ENCODE results near the gene WBP2NL. TPM values are rescaled to one million over a fixed set of nuclear protein-coding genes. Genes with fewer than 3 reads are reported as not detected.

The WBP2NL gene
- total RNA-seq, 2 donors from 2014 or later, result not detected

DNA sequence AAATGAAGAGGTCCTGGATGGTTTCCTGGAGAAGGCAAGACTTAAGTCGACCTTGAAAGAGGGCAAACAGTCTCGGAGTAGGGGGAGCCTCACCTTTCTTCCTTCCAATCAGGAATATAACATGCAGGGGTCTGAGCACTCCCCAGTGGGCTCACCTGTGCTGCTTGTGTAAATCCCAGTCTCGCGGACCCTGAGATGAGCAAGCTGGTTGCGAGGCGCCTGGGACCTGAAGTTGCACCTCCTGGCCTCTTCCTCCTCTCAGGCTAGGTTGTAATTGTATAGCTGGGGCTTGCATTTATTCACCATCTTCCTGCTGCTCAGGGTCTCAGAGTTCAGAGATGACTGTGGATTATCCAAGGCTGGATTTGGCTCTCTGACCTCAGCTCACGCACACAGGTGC is 7.5 kb upstream of the WBP2NL start:
- H3K4me3 ChIP-seq (ENCODE audit: low read length), result no peak overlapping the region
- Mint-ChIP-seq H3K4me1 (no peaks in the 10 kb centered on the region), H3K36me3 (ENCODE audit: low read depth) (no peaks in the 10 kb centered on the region), H3K27ac (no peak overlapping the region), H3K4me3 (no peak overlapping the region), H3K9me3 (no peaks in the 10 kb centered on the region), H3K27me3 (ENCODE audit: insufficient read depth) (no peaks in the 10 kb centered on the region)
- 93 to 95% methylated on average over 6 to 7 of the region's 7 CpGs for WGBS, 2 experiments (ENCODE audit: insufficient coverage in 1 of 2, insufficient read length in 1 of 2)
- H3K36me3 ChIP-seq (ENCODE audit: control insufficient read depth, insufficient read depth, low read length), result no peaks in the 10 kb centered on the region
- H3K4me1 ChIP-seq (ENCODE audit: control insufficient read depth, insufficient read depth, low read length), result no peaks in the 10 kb centered on the region
- H3K27me3 ChIP-seq (ENCODE audit: control insufficient read depth, insufficient read depth, low read length, poor library complexity, severe bottlenecking), result no peaks in the 10 kb centered on the region
- H3K27ac ChIP-seq (ENCODE audit: low read depth, low read length), result no peak overlapping the region
- H3K9me3 ChIP-seq (ENCODE audit: control insufficient read depth, low read length), result no peaks in the 10 kb centered on the region
- no peak for TF ChIP-seq CTCF (conservative IDR thresholded peaks at IDR 0.05)
- H3K9ac ChIP-seq (ENCODE audit: extremely low read depth, low read length, poor library complexity, severe bottlenecking), result no peak overlapping the region
- peak; percentile 24 for DNase-seq

DNA sequence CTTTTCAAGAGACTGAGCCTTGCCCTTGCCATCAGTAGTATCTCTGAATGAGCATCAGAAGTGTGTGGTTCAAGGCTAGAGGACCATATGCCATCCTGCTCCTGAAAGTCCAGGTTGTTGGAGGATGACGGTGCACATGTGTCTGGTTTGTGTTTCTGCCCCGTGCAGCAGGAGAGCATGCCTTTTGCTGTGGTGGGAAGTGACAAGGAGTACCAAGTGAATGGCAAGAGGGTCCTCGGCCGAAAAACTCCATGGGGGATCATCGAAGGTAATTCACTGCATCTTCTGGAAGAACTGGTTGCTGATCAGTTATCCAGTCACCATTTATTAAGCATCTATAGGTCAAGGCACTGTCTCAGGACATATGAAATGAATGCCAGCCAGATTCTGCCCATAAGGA is 6.1 kb upstream of the WBP2NL start:
- Mint-ChIP-seq H3K36me3 (ENCODE audit: low read depth) (no peaks in the 10 kb centered on the region), H3K27me3 (ENCODE audit: insufficient read depth) (no peaks in the 10 kb centered on the region), H3K9me3 (no peaks in the 10 kb centered on the region), H3K4me1 (no peaks in the 10 kb centered on the region), H3K27ac (no peak overlapping the region), H3K4me3 (no peak overlapping the region)
- no peak overlapping the region for H3K4me3 ChIP-seq (ENCODE audit: low read length)
- TF ChIP-seq CTCF (conservative IDR thresholded peaks at IDR 0.05), result no peak
- no peak overlapping the region for H3K9ac ChIP-seq (ENCODE audit: extremely low read depth, low read length, poor library complexity, severe bottlenecking)
- WGBS, 2 experiments (ENCODE audit: insufficient coverage in 1 of 2, insufficient read length in 1 of 2), result 93 to 100% methylated on average over 4 to 5 of the region's 5 CpGs
- no peak overlapping the region for H3K27ac ChIP-seq (ENCODE audit: low read depth, low read length)
- H3K27me3 ChIP-seq (ENCODE audit: control insufficient read depth, insufficient read depth, low read length, poor library complexity, severe bottlenecking), result no peaks in the 10 kb centered on the region
- H3K36me3 ChIP-seq (ENCODE audit: control insufficient read depth, insufficient read depth, low read length), result no peaks in the 10 kb centered on the region
- no peaks in the 10 kb centered on the region for H3K4me1 ChIP-seq (ENCODE audit: control insufficient read depth, insufficient read depth, low read length)
- no peak for DNase-seq
- no peaks in the 10 kb centered on the region for H3K9me3 ChIP-seq (ENCODE audit: control insufficient read depth, low read length)

DNA sequence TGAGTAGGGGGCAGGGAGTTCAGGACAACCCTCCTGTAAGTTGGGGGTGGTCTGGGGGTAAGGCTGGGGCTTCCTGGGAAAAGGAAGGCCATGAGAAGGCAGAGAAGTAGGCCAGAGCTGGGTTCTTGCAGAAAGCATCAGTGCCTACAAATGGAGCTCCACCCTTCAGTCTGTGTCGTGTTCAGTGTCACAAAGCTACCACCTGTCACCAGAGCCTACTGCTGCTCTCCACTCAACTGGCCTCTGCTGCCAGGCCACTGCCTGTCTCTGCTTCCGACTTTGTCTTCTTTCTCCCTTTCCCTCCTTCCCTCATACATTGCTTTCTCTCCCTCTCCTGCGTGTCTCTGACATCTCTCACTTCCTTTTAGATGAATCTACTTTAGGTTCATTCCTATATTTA is 3.4 kb upstream of the WBP2NL start:
- H3K9me3 Mint-ChIP-seq, result no peaks in the 10 kb centered on the region
- no peak overlapping the region for H3K4me3 ChIP-seq (ENCODE audit: low read length)
- no peaks in the 10 kb centered on the region for H3K4me1 ChIP-seq (ENCODE audit: control insufficient read depth, insufficient read depth, low read length)
- H3K27me3 Mint-ChIP-seq (ENCODE audit: insufficient read depth), result no peaks in the 10 kb centered on the region
- no peak for TF ChIP-seq CTCF (conservative IDR thresholded peaks at IDR 0.05)
- H3K9me3 ChIP-seq (ENCODE audit: control insufficient read depth, low read length), result no peaks in the 10 kb centered on the region
- no peaks in the 10 kb centered on the region for H3K36me3 Mint-ChIP-seq (ENCODE audit: low read depth)
- no peaks in the 10 kb centered on the region for H3K4me1 Mint-ChIP-seq
- H3K27ac ChIP-seq (ENCODE audit: low read depth, low read length), result peak overlapping the region; percentile 24
- H3K9ac ChIP-seq (ENCODE audit: extremely low read depth, low read length, poor library complexity, severe bottlenecking), result no peak overlapping the region
- no peak overlapping the region for H3K27ac Mint-ChIP-seq
- no peaks in the 10 kb centered on the region for H3K27me3 ChIP-seq (ENCODE audit: control insufficient read depth, insufficient read depth, low read length, poor library complexity, severe bottlenecking)
- H3K4me3 Mint-ChIP-seq, result no peak overlapping the region
- H3K36me3 ChIP-seq (ENCODE audit: control insufficient read depth, insufficient read depth, low read length), result no peaks in the 10 kb centered on the region
- WGBS, 2 experiments (ENCODE audit: insufficient coverage in 1 of 2, insufficient read length in 1 of 2), result 81 to 86% methylated on average over 3 of the region's 3 CpGs
- peak; percentile 27 for DNase-seq

Data from endodermal cell (in vitro differentiated cells).